Smooth muscle cell (in vitro differentiated cells): ENCODE measurements around the gene PSMB11. TPM values are rescaled to one million over a fixed set of nuclear protein-coding genes. Genes with fewer than 3 reads are reported as not detected.

Source experiments
- DNase-seq: peaks from one replicate; lab custom pipeline; 2025; ENCODE audit not compliant: unreplicated experiment; lab: John Stamatoyannopoulos, UW
- H2AFZ ChIP-seq: fragments of 200-600 bp; sonication (generic); 2 replicates; pipeline ENCODE4 v1.6.0; 2016; ENCODE audit warnings: antibody characterized with exemption, low read depth, mild to moderate bottlenecking
- H3F3A ChIP-seq: fragments of 200-600 bp; sonication (generic); 2 replicates; pipeline ENCODE4 v1.6.0; 2017; ENCODE audit warnings: antibody characterized with exemption, low read depth
- H3K27ac ChIP-seq: fragments of 200-600 bp; sonication (generic); 2 replicates; pipeline ENCODE4 v1.5.1; 2016; ENCODE audit warnings: low read depth, mild to moderate bottlenecking
- H3K27me3 ChIP-seq: fragments of 200-600 bp; sonication (generic); 2 replicates; pipeline ENCODE4 v1.6.1; 2016; ENCODE audit warnings: low read depth, mild to moderate bottlenecking
- H3K36me3 ChIP-seq: fragments of 200-600 bp; sonication (generic); 2 replicates; pipeline ENCODE4 v1.5.1; 2016; ENCODE audit warnings: low read depth
- H3K4me1 ChIP-seq: fragments of 200-600 bp; sonication (generic); 2 replicates; pipeline ENCODE4 v1.5.1; 2016; ENCODE audit warnings: low read depth
- H3K4me2 ChIP-seq: fragments of 200-600 bp; sonication (generic); 2 replicates; pipeline ENCODE4 v1.6.0; 2016; ENCODE audit warnings: mild to moderate bottlenecking
- H3K4me3 ChIP-seq: fragments of 200-600 bp; sonication (generic); 2 replicates; pipeline ENCODE4 v1.5.1; 2016; ENCODE audit warnings: mild to moderate bottlenecking
- H3K79me2 ChIP-seq: fragments of 200-600 bp; sonication (generic); 2 replicates; pipeline ENCODE4 v1.6.0; 2016; ENCODE audit warnings: low read depth, mild to moderate bottlenecking
- H3K9ac ChIP-seq: fragments of 200-600 bp; sonication (generic); 2 replicates; pipeline ENCODE4 v1.6.0; 2016; ENCODE audit warnings: low read depth
- H3K9me3 ChIP-seq: fragments of 200-600 bp; sonication (generic); replicated peaks from 2 replicates; pipeline ENCODE4 v1.5.1; 2016; ENCODE audit warnings: low read depth
- H4K20me1 ChIP-seq: fragments of 200-600 bp; sonication (generic); 2 replicates; pipeline ENCODE4 v1.6.0; 2016; ENCODE audit warnings: low read depth
- WGBS: methylation state at CpG from one replicate; pipeline ENCODE4 v1.1.7; 2016; ENCODE audit warnings: low lambda C conversion rate; 5-methylcytosine and 5-hydroxymethylcytosine counted together
- polyA plus RNA-seq: library from polyadenylated mRNA; unstranded; fragments of >200 nt; fragmentation: Nextera tagmentation; extraction: Ambion mirVana; gene quantifications from 2 replicates; pipeline ENCODE4 v1.2.1, GENCODE V29; 2016
- total RNA-seq: library from RNA; depleted of rRNA; stranded (reverse); fragments of >200 nt; gene quantifications from 2 replicates; pipeline ENCODE4 v1.2.3, GENCODE V29; 2014
- TF ChIP-seq, protein P1 (sequence below): fragments of 200-600 bp; sonication (generic); IDR thresholded peaks from 2 replicates; pipeline ENCODE4 v1.5.1; 2017; ENCODE audit warnings: borderline replicate concordance, mild to moderate bottlenecking, antibody characterized with exemption; ENCODE audit not compliant: insufficient read depth, poor library complexity, severe bottlenecking

PSMB11 gene
- total and polyA plus RNA-seq, 2 experiments from 2014 or later, result not detected

DNA sequence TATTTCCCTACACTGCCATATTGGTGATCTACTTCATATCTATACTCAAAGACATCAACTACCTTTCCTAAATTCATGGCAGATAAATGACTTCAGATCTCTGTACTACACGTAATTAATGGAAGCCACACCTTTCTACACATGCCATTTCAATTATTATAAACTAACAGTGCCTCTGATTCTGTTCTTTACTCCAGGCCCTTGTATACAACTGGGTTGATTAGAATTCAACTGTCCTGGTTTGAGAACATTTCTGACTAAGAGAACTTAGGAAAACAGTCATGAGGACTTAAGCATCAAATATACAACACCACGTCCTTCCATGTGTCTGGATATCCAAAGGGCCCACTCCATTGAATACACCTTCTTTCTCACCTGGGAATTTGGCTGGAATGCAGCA is 51.1 kb downstream of the PSMB11 start:
- Histone ChIP-seq H3K79me2 (peaks cover 76% of the 10 kb centered on the region), H3K9ac (no peak overlapping the region), H3K27me3 (no peaks in the 10 kb centered on the region), H3K9me3 (no peaks in the 10 kb centered on the region), H4K20me1 (peaks cover 73% of the 10 kb centered on the region), H3K4me3 (peak overlapping the region; percentile 82), H3K36me3 (peaks cover 20% of the 10 kb centered on the region), H3F3A (peaks cover 4% of the 10 kb centered on the region), H3K4me2 (peak overlapping the region; percentile 90), H3K4me1 (peaks cover 14% of the 10 kb centered on the region), H2AFZ (no peak overlapping the region), H3K27ac (peak overlapping the region; percentile 15)
- no peak for DNase-seq
- TF ChIP-seq, protein P1, sequence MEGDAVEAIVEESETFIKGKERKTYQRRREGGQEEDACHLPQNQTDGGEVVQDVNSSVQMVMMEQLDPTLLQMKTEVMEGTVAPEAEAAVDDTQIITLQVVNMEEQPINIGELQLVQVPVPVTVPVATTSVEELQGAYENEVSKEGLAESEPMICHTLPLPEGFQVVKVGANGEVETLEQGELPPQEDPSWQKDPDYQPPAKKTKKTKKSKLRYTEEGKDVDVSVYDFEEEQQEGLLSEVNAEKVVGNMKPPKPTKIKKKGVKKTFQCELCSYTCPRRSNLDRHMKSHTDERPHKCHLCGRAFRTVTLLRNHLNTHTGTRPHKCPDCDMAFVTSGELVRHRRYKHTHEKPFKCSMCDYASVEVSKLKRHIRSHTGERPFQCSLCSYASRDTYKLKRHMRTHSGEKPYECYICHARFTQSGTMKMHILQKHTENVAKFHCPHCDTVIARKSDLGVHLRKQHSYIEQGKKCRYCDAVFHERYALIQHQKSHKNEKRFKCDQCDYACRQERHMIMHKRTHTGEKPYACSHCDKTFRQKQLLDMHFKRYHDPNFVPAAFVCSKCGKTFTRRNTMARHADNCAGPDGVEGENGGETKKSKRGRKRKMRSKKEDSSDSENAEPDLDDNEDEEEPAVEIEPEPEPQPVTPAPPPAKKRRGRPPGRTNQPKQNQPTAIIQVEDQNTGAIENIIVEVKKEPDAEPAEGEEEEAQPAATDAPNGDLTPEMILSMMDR, result no peak
- 95% methylated on average over 2 of the region's 2 CpGs for WGBS

DNA sequence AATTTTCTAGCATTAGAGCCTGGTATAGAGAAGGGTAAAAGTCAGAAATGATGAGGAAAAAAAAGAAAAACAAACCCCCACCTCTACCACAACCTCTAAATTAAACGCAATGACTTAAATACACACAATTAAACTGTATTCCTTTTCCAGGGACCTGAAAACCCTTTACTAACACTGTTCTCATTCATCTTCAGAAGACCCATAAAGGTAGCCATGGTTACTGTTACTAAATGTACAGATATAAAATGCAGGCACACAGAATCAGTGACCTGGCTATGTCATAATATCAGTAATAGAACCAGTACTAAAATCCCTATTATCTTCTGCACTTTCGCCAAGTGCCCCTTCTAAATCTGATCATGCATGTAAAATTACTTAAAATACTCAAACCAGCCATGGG is 51.5 kb downstream of the PSMB11 start:
- Histone ChIP-seq H4K20me1 (peaks cover 74% of the 10 kb centered on the region), H3K36me3 (peaks cover 20% of the 10 kb centered on the region), H3K9ac (peak overlapping the region; percentile 98), H3K4me2 (peak overlapping the region; percentile 90), H2AFZ (no peak overlapping the region), H3K27me3 (no peaks in the 10 kb centered on the region), H3K9me3 (no peaks in the 10 kb centered on the region), H3F3A (peaks cover under 1% of the 10 kb centered on the region), H3K79me2 (peaks cover 76% of the 10 kb centered on the region), H3K27ac (peak overlapping the region; percentile 15), H3K4me1 (peaks cover 14% of the 10 kb centered on the region), H3K4me3 (peak overlapping the region; percentile 82)
- 93% methylated on average over 2 of the region's 2 CpGs for WGBS
- TF ChIP-seq, protein P1, result no peak
- no peak for DNase-seq

Other genes with a start within 250 kb of the PSMB11 start
- 10.3 and 18.5 TPM in 2 replicates for gene SLC7A7, start 226.8 kb upstream of the PSMB11 start, total RNA-seq
- 10.0 and 14.1 TPM in 2 replicates for gene SLC7A7, start 226.8 kb upstream of the PSMB11 start, polyA plus RNA-seq
- gene MRPL52, start 212.3 kb upstream of the PSMB11 start, total RNA-seq, result 85.8 and 220 TPM in 2 replicates
- 274 and 296 TPM in 2 replicates for gene MRPL52, start 212.3 kb upstream of the PSMB11 start, polyA plus RNA-seq
- gene MMP14, start 205.6 kb upstream of the PSMB11 start, total RNA-seq, result 444 and 491 TPM in 2 replicates
- gene MMP14, start 205.6 kb upstream of the PSMB11 start, polyA plus RNA-seq, result 52.3 and 58.1 TPM in 2 replicates
- 32.4 and 38.8 TPM in 2 replicates for gene LRP10, start 170.5 kb upstream of the PSMB11 start, total RNA-seq
- 81.2 and 87.1 TPM in 2 replicates for gene LRP10, start 170.5 kb upstream of the PSMB11 start, polyA plus RNA-seq
- gene REM2, start 159.0 kb upstream of the PSMB11 start, total RNA-seq, result 0.22 and 2.6 TPM in 2 replicates
- gene REM2, start 159.0 kb upstream of the PSMB11 start, polyA plus RNA-seq, result 1.6 and 5.9 TPM in 2 replicates
- 69.8 and 112 TPM in 2 replicates for gene RBM23, start 123.1 kb upstream of the PSMB11 start, total RNA-seq
- 59.3 and 72.4 TPM in 2 replicates for gene RBM23, start 123.1 kb upstream of the PSMB11 start, polyA plus RNA-seq
- 50.3 and 81.2 TPM in 2 replicates for gene PRMT5, start 112.8 kb upstream of the PSMB11 start, total RNA-seq
- 80.0 and 82.1 TPM in 2 replicates for gene PRMT5, start 112.8 kb upstream of the PSMB11 start, polyA plus RNA-seq
- 15.6 and 30.2 TPM in 2 replicates for gene HAUS4, start 85.1 kb upstream of the PSMB11 start, total RNA-seq
- 15.6 and 19.1 TPM in 2 replicates for gene HAUS4, start 85.1 kb upstream of the PSMB11 start, polyA plus RNA-seq
- gene AJUBA, start 59.7 kb upstream of the PSMB11 start, total RNA-seq, result 20.7 and 21.2 TPM in 2 replicates
- 19.8 and 23.8 TPM in 2 replicates for gene AJUBA, start 59.7 kb upstream of the PSMB11 start, polyA plus RNA-seq
- gene C14orf93, start 32.1 kb upstream of the PSMB11 start, total RNA-seq, result 10.2 and 11.9 TPM in 2 replicates
- 6.7 and 8.4 TPM in 2 replicates for gene C14orf93, start 32.1 kb upstream of the PSMB11 start, polyA plus RNA-seq
- gene PSMB5, start 7.3 kb upstream of the PSMB11 start, total RNA-seq, result 161 and 183 TPM in 2 replicates
- 372 and 374 TPM in 2 replicates for gene PSMB5, start 7.3 kb upstream of the PSMB11 start, polyA plus RNA-seq
- 3.6 and 5.5 TPM in 2 replicates for gene CDH24, start 15.3 kb downstream of the PSMB11 start, total RNA-seq
- 6.9 and 8.0 TPM in 2 replicates for gene CDH24, start 15.3 kb downstream of the PSMB11 start, polyA plus RNA-seq
- gene ACIN1, start 52.9 kb downstream of the PSMB11 start, total RNA-seq, result 64.5 and 69.0 TPM in 2 replicates
- gene ACIN1, start 52.9 kb downstream of the PSMB11 start, polyA plus RNA-seq, result 33.7 and 39.3 TPM in 2 replicates
- 54.1 and 57.2 TPM in 2 replicates for gene C14orf119, start 53.3 kb downstream of the PSMB11 start, total RNA-seq
- gene C14orf119, start 53.3 kb downstream of the PSMB11 start, polyA plus RNA-seq, result 119 and 130 TPM in 2 replicates
- not detected in 2 replicates for gene CIROP, start 62.8 kb downstream of the PSMB11 start, total RNA-seq
- not detected in 2 replicates for gene CIROP, start 62.8 kb downstream of the PSMB11 start, polyA plus RNA-seq
- gene CEBPE, start 77.0 kb downstream of the PSMB11 start, total RNA-seq, result not detected in 2 replicates
- gene CEBPE, start 77.0 kb downstream of the PSMB11 start, polyA plus RNA-seq, result not detected in 2 replicates
- gene SLC7A8, start 141.4 kb downstream of the PSMB11 start, total RNA-seq, result 16.4 and 18.9 TPM in 2 replicates
- 26.0 and 29.1 TPM in 2 replicates for gene SLC7A8, start 141.4 kb downstream of the PSMB11 start, polyA plus RNA-seq
- not detected in 2 replicates for gene RNF212B, start 195.7 kb downstream of the PSMB11 start, total RNA-seq
- not detected in 2 replicates for gene RNF212B, start 195.7 kb downstream of the PSMB11 start, polyA plus RNA-seq
- 5.0 and 5.4 TPM in 2 replicates for gene HOMEZ, start 243.9 kb downstream of the PSMB11 start, total RNA-seq
- 4.9 and 5.1 TPM in 2 replicates for gene HOMEZ, start 243.9 kb downstream of the PSMB11 start, polyA plus RNA-seq